Measurements from ENCODE around the gene GOSR1. TPM values are rescaled to one million over a fixed set of nuclear protein-coding genes. Genes with fewer than 3 reads are reported as not detected.
"Not testable (repeated sequence)": the region's sequence is repeated elsewhere in the genome, so short reads cannot be mapped to it uniquely, and the experiment has no call there.

Gene GOSR1
- total RNA-seq, result 10 to 100 TPM; 29.7 to 39.8 TPM
- 10 to 100 TPM; 29.0 to 29.3 TPM for polyA plus RNA-seq (ENCODE audit: insufficient read length in 2 of 2)
- long read RNA-seq, donor 1, full-length matches to known transcripts, result 14 of 14 reads
- long read RNA-seq, donor 1, partial matches to known transcripts, result 0 of 14 reads
- long read RNA-seq, donor 1, other reads (novel, unspliced or antisense), result 0 of 14 reads
- long read RNA-seq, donor 2, transcript GOSR1-204 (9 exons, 1,231 nt), result major isoform, 6 of 6 reads
- long read RNA-seq, donor 2, partial matches to known transcripts, result 0 of 6 reads
- long read RNA-seq, donor 2, other reads (novel, unspliced or antisense), result 0 of 6 reads
- long read RNA-seq, donor 3, full-length matches to known transcripts, result 10 of 22 reads
- long read RNA-seq, donor 3, partial matches to known transcripts, result 12 of 22 reads
- long read RNA-seq, donor 3, other reads (novel, unspliced or antisense), result 0 of 22 reads
- long read RNA-seq, donor 4, full-length matches to known transcripts, result 16 of 16 reads
- long read RNA-seq, donor 4, partial matches to known transcripts, result 0 of 16 reads
- long read RNA-seq, donor 4, other reads (novel, unspliced or antisense), result 0 of 16 reads

DNA sequence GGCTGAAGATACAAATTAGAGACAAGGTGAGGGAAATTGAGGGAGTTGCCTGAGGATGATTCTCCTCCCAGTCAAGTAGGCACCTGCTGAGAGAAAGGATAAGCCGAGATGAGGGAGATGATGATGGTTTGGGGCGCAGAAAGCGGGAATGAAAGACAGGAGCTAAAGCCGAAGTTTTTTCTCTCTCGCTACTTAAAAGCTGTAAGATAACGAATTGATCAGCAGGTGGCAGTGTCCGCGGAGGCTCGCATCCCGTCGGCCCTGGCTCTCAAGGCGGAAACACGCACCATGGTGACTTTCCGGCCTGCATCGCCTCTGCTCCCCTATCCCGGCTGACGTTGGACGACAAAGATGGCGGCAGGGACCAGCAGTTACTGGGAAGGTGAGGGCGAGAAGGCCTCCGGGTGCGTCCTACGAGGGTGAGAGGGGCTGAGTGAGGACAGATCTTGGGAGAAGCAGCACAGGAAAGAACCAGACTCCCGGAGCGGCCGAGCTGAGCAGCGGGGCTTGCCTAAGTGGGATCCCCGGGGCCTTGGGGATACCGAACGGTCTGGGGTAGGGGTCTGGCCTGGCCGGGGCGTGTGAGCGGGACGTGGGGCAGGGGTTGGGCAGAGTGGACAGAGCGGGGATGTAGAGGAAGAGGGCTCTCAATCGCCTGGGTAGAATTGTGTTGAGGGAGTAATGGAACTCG is at the start of gene GOSR1:
GOSR1 (plus strand) TSS at position 326 of the 691 bp plus-strand sequence; CDS start at position 352, 26 bp downstream.
- under 1% methylated on average over 37 of the region's 37 CpGs for WGBS (ENCODE audit: insufficient coverage)
- Histone ChIP-seq H3K27ac (ENCODE audit: low read depth, low read length) (peak within 1 kb of the TSS; percentile 90), H3K27me3 (ENCODE audit: control insufficient read depth, insufficient read depth, low read length) (peaks cover 3% of the 10 kb centered on the region)

DNA sequence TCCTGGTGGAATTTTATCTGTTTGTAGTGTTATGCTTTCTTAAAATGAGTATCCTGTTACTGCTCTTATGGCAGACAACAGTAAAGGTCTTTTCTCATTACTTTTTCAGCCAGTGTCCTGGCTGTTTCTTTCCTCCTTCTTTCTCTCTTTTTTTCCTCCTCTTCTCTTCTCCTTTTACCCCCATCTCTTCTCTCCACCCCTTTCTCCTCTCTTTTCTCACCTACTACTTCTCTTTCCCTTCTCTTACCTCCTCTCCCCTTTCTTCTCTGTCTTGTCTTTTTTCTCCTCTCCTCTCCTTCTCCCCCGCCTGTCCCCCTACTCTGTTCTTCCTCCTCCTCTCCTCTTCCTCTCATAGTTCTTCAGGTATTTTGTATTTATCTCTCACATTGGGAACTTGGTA is 49.6 kb upstream of the GOSR1 start:
- no peak overlapping the region for H3K4me3 ChIP-seq (ENCODE audit: low read depth, low read length)
- WGBS (ENCODE audit: insufficient coverage), result no CpG with 5 or more reads among the region's 1 CpG
- H3K27ac ChIP-seq (ENCODE audit: low read depth, low read length), result no peak overlapping the region
- H3K4me1 ChIP-seq (ENCODE audit: control insufficient read depth, insufficient read depth, low read length), result no peaks in the 10 kb centered on the region
- H3K9me3 ChIP-seq (ENCODE audit: control insufficient read depth, insufficient read depth, low read length), result no peaks in the 10 kb centered on the region
- peaks cover 12% of the 10 kb centered on the region for H3K36me3 ChIP-seq (ENCODE audit: control insufficient read depth, insufficient read depth, low read length)
- H3K27me3 ChIP-seq (ENCODE audit: control insufficient read depth, insufficient read depth, low read length), result no peaks in the 10 kb centered on the region
- no peak for DNase-seq (ENCODE audit: low read depth in 4 of 6, low spot score in 6 of 6)

More for the DNA sequence above, at the start of gene GOSR1:
- peaks cover 20% of the 10 kb centered on the region for H3K36me3 ChIP-seq (ENCODE audit: control insufficient read depth, insufficient read depth, low read length)
- peaks cover 7% of the 10 kb centered on the region for H3K4me1 ChIP-seq (ENCODE audit: control insufficient read depth, insufficient read depth, low read length)
- H3K4me3 ChIP-seq (ENCODE audit: low read depth, low read length), result peak within 1 kb of the TSS; percentile 98
- peak; percentile 88 to 99 (median 92) for DNase-seq (ENCODE audit: low read depth in 4 of 6, low spot score in 6 of 6)
- H3K9me3 ChIP-seq (ENCODE audit: control insufficient read depth, insufficient read depth, low read length), result no peaks in the 10 kb centered on the region

DNA sequence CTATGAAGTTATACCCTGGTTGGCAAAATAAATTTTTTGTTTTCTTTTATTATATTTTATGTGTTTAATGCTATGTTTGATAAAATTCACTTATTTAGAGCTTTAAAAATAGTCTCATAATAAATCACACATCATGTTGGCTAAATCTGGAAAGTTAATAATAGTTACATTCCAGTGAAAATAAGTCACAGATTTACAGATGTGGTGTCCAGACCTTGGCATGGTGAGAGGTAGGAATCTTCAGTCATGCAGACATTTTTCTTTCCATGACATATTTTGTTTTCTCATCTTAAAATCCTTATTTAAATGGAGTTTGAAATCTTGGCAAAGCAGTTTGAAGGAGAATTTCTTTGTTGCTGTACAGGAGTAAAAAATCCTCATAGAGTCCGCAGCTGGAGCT is 48.1 kb upstream of the GOSR1 start:
- no peak overlapping the region for H3K27ac ChIP-seq (ENCODE audit: low read depth, low read length)
- no peak for DNase-seq (ENCODE audit: low read depth in 4 of 6, low spot score in 6 of 6)
- no peak overlapping the region for H3K4me3 ChIP-seq (ENCODE audit: low read depth, low read length)
- no peaks in the 10 kb centered on the region for H3K4me1 ChIP-seq (ENCODE audit: control insufficient read depth, insufficient read depth, low read length)
- peaks cover 18% of the 10 kb centered on the region for H3K36me3 ChIP-seq (ENCODE audit: control insufficient read depth, insufficient read depth, low read length)
- no peaks in the 10 kb centered on the region for H3K9me3 ChIP-seq (ENCODE audit: control insufficient read depth, insufficient read depth, low read length)
- WGBS (ENCODE audit: insufficient coverage), result 100% methylated on average over 1 of the region's 1 CpG
- H3K27me3 ChIP-seq (ENCODE audit: control insufficient read depth, insufficient read depth, low read length), result no peaks in the 10 kb centered on the region

DNA sequence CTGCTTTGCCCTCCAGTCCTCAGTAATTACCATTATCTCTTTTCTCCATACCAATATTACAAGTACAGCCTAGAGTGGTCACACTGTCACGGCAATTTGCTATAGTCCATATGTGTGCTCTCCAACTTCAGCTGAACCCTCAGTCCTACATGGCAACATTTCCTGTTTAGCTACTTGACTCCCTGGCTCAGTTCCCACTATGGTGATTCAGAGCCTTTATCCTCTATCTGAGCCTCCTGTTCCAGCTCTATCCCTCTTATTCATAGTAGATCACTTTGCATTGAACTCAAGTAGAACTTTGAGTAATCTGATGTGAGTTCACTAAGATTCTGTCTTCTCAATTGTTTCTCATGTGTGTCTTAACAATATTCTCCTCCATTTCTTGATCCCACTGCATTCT is 43.7 kb upstream of the GOSR1 start:
- no peaks in the 10 kb centered on the region for H3K4me1 ChIP-seq (ENCODE audit: control insufficient read depth, insufficient read depth, low read length)
- H3K27me3 ChIP-seq (ENCODE audit: control insufficient read depth, insufficient read depth, low read length), result no peaks in the 10 kb centered on the region
- no peaks in the 10 kb centered on the region for H3K9me3 ChIP-seq (ENCODE audit: control insufficient read depth, insufficient read depth, low read length)
- H3K36me3 ChIP-seq (ENCODE audit: control insufficient read depth, insufficient read depth, low read length), result peaks cover 14% of the 10 kb centered on the region
- 78% methylated on average over 1 of the region's 1 CpG for WGBS (ENCODE audit: insufficient coverage)
- no peak overlapping the region for H3K4me3 ChIP-seq (ENCODE audit: low read depth, low read length)
- H3K27ac ChIP-seq (ENCODE audit: low read depth, low read length), result no peak overlapping the region
- DNase-seq (ENCODE audit: low read depth in 4 of 6, low spot score in 6 of 6), result no peak

DNA sequence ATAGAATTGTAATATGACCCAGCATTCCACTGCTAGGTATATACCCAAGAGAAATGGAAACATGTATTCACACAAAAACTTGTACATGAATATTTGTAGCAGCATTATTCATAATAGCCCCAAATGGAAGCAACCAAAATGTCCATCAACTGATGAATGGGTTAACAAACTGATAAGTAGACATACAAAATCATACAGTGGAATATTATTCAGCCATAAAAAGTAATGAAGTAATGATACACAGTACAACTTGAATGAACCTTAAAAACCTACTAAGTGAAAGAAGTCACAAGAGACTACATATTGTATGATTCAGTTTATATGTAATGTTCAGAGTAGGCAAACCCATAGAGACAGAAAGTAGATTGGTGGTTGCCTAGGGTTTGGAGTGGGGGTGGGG is 40.5 kb upstream of the GOSR1 start:
- H3K4me3 ChIP-seq (ENCODE audit: low read depth, low read length), result no peak overlapping the region
- no peaks in the 10 kb centered on the region for H3K9me3 ChIP-seq (ENCODE audit: control insufficient read depth, insufficient read depth, low read length)
- H3K27me3 ChIP-seq (ENCODE audit: control insufficient read depth, insufficient read depth, low read length), result no peaks in the 10 kb centered on the region
- H3K27ac ChIP-seq (ENCODE audit: low read depth, low read length), result no peak overlapping the region
- no peak for DNase-seq (ENCODE audit: low read depth in 4 of 6, low spot score in 6 of 6)
- H3K4me1 ChIP-seq (ENCODE audit: control insufficient read depth, insufficient read depth, low read length), result no peaks in the 10 kb centered on the region
- peaks cover 11% of the 10 kb centered on the region for H3K36me3 ChIP-seq (ENCODE audit: control insufficient read depth, insufficient read depth, low read length)

DNA sequence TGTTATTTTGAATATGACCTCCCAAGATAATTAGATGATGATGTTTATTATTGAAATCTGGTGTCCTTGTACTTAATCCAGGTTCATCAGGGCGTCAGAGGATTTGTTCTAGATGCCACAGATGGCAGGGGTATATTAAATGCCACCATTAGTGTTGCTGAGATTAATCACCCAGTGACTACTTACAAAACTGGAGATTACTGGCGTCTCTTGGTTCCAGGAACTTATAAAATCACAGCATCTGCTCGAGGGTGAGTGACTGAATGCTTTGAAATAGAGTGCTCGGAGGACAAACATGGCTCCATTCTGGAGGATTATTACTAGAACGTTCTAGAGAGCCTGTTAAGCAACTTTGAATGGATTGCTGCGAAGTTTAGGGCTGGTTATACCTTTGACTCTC is 33.5 kb upstream of the GOSR1 start:
- Histone ChIP-seq H3K4me1 (ENCODE audit: control insufficient read depth, insufficient read depth, low read length) (no peaks in the 10 kb centered on the region), H3K4me3 (ENCODE audit: low read depth, low read length) (no peak overlapping the region), H3K27ac (ENCODE audit: low read depth, low read length) (no peak overlapping the region), H3K27me3 (ENCODE audit: control insufficient read depth, insufficient read depth, low read length) (no peaks in the 10 kb centered on the region), H3K36me3 (ENCODE audit: control insufficient read depth, insufficient read depth, low read length) (no peaks in the 10 kb centered on the region), H3K9me3 (ENCODE audit: control insufficient read depth, insufficient read depth, low read length) (no peaks in the 10 kb centered on the region)
- DNase-seq (ENCODE audit: low read depth in 4 of 6, low spot score in 6 of 6), result peak in 1 of 6 donors; percentile 27
- 71% methylated on average over 3 of the region's 6 CpGs for WGBS (ENCODE audit: insufficient coverage)

DNA sequence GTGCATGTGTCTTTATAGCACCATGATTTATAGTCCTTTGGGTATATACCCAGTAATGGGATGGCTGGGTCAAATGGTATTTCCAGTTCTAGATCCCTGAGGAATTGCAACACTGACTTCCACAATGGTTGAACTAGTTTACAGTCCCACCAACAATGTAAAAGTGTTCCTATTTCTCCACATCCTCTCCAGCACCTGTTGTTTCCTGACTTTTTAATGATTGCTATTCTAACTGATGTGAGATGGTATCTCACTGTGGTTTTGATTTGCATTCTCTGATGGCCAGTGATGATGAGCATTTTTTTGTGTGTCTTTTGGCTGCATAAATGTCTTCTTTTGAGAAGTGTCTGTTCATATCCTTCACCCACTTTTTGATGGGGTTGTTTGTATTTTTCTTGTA is 30.6 kb upstream of the GOSR1 start:
- H3K4me1 ChIP-seq (ENCODE audit: control insufficient read depth, insufficient read depth, low read length); DNase-seq (ENCODE audit: low read depth in 4 of 6, low spot score in 6 of 6); H3K27me3 ChIP-seq (ENCODE audit: control insufficient read depth, insufficient read depth, low read length); H3K4me3 ChIP-seq (ENCODE audit: low read depth, low read length); H3K9me3 ChIP-seq (ENCODE audit: control insufficient read depth, insufficient read depth, low read length); H3K36me3 ChIP-seq (ENCODE audit: control insufficient read depth, insufficient read depth, low read length); H3K27ac ChIP-seq (ENCODE audit: low read depth, low read length): not testable (repeated sequence)

DNA sequence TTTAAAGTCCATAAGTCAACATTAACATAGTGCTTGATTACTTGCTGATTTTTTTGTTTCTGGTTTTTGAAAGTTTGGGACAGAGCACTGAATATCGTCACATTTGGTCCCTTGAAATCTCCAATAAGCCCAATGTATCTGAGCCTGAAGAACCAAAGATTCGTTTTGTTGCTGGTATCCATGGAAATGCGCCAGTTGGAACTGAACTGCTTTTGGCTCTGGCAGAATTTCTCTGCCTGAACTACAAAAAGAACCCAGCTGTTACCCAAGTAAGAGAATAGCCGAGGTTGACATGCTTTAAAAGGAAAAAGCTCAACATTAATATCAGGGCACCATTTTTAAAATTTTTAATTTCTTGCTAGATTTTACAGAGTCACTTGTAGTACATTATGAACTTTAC is 27.7 kb upstream of the GOSR1 start:
- WGBS (ENCODE audit: insufficient coverage), result 52% methylated on average over 3 of the region's 4 CpGs
- no peaks in the 10 kb centered on the region for H3K4me1 ChIP-seq (ENCODE audit: control insufficient read depth, insufficient read depth, low read length)
- H3K27ac ChIP-seq (ENCODE audit: low read depth, low read length), result no peak overlapping the region
- peak; percentile 19 to 84 (median 52) for DNase-seq (ENCODE audit: low read depth in 4 of 6, low spot score in 6 of 6)
- no peaks in the 10 kb centered on the region for H3K27me3 ChIP-seq (ENCODE audit: control insufficient read depth, insufficient read depth, low read length)
- H3K9me3 ChIP-seq (ENCODE audit: control insufficient read depth, insufficient read depth, low read length), result no peaks in the 10 kb centered on the region
- peaks cover 3% of the 10 kb centered on the region for H3K36me3 ChIP-seq (ENCODE audit: control insufficient read depth, insufficient read depth, low read length)
- H3K4me3 ChIP-seq (ENCODE audit: low read depth, low read length), result no peak overlapping the region

DNA sequence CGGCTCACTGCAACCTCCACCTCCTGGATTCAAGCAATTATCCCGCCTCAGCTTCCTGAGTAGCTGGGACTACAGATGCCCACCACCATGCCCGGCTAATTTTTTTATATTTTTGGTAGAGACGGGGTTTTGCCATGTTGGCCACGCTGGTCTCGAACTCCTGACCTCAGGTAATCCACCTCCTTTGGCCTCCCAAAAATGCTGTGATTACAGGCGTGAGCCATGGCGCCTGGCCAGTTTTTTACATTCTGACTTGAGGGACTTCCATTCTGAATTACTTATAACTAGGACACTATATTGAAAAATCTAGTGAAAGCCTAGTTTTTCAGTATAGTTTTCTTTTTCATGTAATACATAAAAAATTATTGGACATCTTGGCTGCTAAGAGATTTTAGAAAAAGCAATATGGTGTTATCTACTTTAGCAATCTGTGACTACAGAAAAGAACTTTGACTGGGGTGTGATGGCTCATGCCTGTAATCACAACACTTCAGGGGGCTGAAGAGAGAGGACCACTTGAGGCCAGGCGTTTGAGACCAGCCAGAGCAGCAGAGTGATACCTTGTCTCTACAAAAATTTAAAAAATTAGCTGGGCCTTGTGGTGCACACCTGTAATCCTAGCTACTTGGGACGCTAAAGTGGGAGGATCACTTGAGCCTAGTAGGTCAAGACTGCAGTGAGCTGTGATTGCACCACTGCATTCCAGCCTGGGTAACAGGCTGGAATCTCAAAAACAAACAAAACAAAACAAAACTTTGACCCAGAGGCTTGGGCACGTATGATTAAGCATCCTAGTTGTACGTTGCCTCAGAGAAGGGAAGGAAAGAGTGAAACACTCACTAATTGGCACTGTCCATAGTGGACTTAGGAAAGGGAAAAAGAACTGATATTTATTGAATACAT is 26.8 kb upstream of the GOSR1 start:
- Histone ChIP-seq H3K27ac (ENCODE audit: low read depth, low read length) (no peak overlapping the region), H3K4me1 (ENCODE audit: control insufficient read depth, insufficient read depth, low read length) (no peaks in the 10 kb centered on the region), H3K36me3 (ENCODE audit: control insufficient read depth, insufficient read depth, low read length) (peaks cover 3% of the 10 kb centered on the region), H3K27me3 (ENCODE audit: control insufficient read depth, insufficient read depth, low read length) (no peaks in the 10 kb centered on the region), H3K9me3 (ENCODE audit: control insufficient read depth, insufficient read depth, low read length) (no peaks in the 10 kb centered on the region), H3K4me3 (ENCODE audit: low read depth, low read length) (no peak overlapping the region)
- 91% methylated on average over 4 of the region's 12 CpGs for WGBS (ENCODE audit: insufficient coverage)
- DNase-seq (ENCODE audit: low read depth in 4 of 6, low spot score in 6 of 6), result no peak
